Endothelial cell of umbilical vein (primary cell): ENCODE results near the gene RAPH1. TPM values are rescaled to one million over a fixed set of nuclear protein-coding genes. Genes with fewer than 3 reads are reported as not detected.

Experiments
- BruUV-seq: library from RNA; stranded (reverse); fragments of 400-500 nt; replicated peaks from 2 replicates; lab custom pipeline; 2021; lab: Mats Ljungman, UMichigan
- CTCF ChIA-PET: fragments of 300-600, 350-600 bp; sonication (Branson Sonifier 250); formaldehyde crosslinking; loops from one replicate; lab custom pipeline; 2021; ENCODE audit warnings: antibody characterized with exemption, inconsistent platforms; lab: Charles Lee
- POLR2A ChIA-PET: fragments of 300-600, 350-600 bp; sonication (Branson Sonifier 250); formaldehyde crosslinking; loops from one replicate; lab custom pipeline; 2021; ENCODE audit warnings: antibody characterized with exemption, inconsistent platforms; lab: Charles Lee
- DNase-seq: peaks from one replicate; pipeline ENCODE4 v3.0.0-alpha.2; 2011; ENCODE audit warnings: low read depth, low spot score
- FAIRE-seq: peaks from 2 replicates; lab custom pipeline; 2011; peaks lifted over from hg19 to GRCh38; lab: Jason Lieb, UNC
- H2AFZ ChIP-seq: 2 replicates; pipeline ENCODE4 v1.6.0; 2012; ENCODE audit warnings: low read depth, low read length, control low read depth, inconsistent platforms
- H3K27ac ChIP-seq: 2 replicates; pipeline ENCODE4 v1.5.1; 2011; ENCODE audit warnings: low read depth, mild to moderate bottlenecking, control low read depth, low read length, moderate library complexity; ENCODE audit not compliant: insufficient read depth
- H3K27me3 ChIP-seq, 2 experiments: 2 replicates each; pipeline versions ENCODE4 v1.6.0 to v1.6.1; 2011; ENCODE audit warnings: low read length in 2 of 2, mixed read lengths in 1 of 2; ENCODE audit not compliant: control insufficient read depth in 2 of 2, insufficient read depth in 2 of 2
- H3K36me3 ChIP-seq, 2 experiments: 2 replicates in 1 of 2; 3 replicates in 1 of 2; pipeline ENCODE4 v1.5.1; 2011; ENCODE audit warnings: low read length in 2 of 2, mild to moderate bottlenecking in 1 of 2, moderate library complexity in 1 of 2; ENCODE audit not compliant: control insufficient read depth in 2 of 2, insufficient read depth in 2 of 2; ENCODE audit errors: extremely low read depth in 1 of 2
- H3K4me1 ChIP-seq: 3 replicates; pipeline ENCODE4 v1.5.1; 2011; ENCODE audit warnings: mild to moderate bottlenecking, low read length; ENCODE audit not compliant: control insufficient read depth, insufficient read depth; ENCODE audit errors: extremely low read depth
- H3K4me2 ChIP-seq: 2 replicates; pipeline ENCODE4 v1.6.1; 2011; ENCODE audit warnings: low read length, control low read depth, mixed read lengths; ENCODE audit not compliant: insufficient read depth
- H3K4me3 ChIP-seq, 3 experiments: fragments of 200-600 bp in 1 of 3; sonication (generic), shearing (Covaris generic) in 1 of 3; replicated peaks in 1 of 3; 2 replicates each; pipeline ENCODE4 v1.5.1; 2011 to 2016; ENCODE audit warnings: control low read depth in 3 of 3, low read length in 3 of 3, mild to moderate bottlenecking in 2 of 3, inconsistent platforms in 1 of 3, low read depth in 1 of 3, moderate library complexity in 1 of 3; ENCODE audit not compliant: insufficient read depth in 1 of 3
- H3K79me2 ChIP-seq: 2 replicates; pipeline ENCODE4 v1.6.0; 2012; ENCODE audit warnings: low read length, inconsistent platforms; ENCODE audit not compliant: control insufficient read depth, insufficient read depth
- H3K9ac ChIP-seq: replicated peaks from 2 replicates; pipeline ENCODE3; 2011; ENCODE audit warnings: low read length, control low read depth; ENCODE audit not compliant: insufficient read depth; ENCODE audit errors: extremely low read depth
- H3K9me1 ChIP-seq: replicated peaks from 3 replicates; pipeline ENCODE4 v1.6.0; 2011; ENCODE audit warnings: mild to moderate bottlenecking, low read length; ENCODE audit not compliant: control insufficient read depth, insufficient read depth; ENCODE audit errors: extremely low read depth
- H3K9me3 ChIP-seq: replicated peaks from 2 replicates; pipeline ENCODE4 v1.5.1; 2012; ENCODE audit warnings: low read length, inconsistent platforms; ENCODE audit not compliant: control insufficient read depth, insufficient read depth
- H4K20me1 ChIP-seq: replicated peaks from 2 replicates; pipeline ENCODE3; 2011; ENCODE audit warnings: mild to moderate bottlenecking, low read length; ENCODE audit not compliant: control insufficient read depth, insufficient read depth; ENCODE audit errors: extremely low read depth
- CTCF ChIP-seq, 2 donors: IDR thresholded peaks; 1 replicate in 1 of 2; 2 replicates in 1 of 2; pipeline ENCODE4 v1.5.1; 2011; ENCODE audit warnings: low read length in 2 of 2, mild to moderate bottlenecking in 2 of 2, moderate library complexity in 2 of 2, control low read depth in 1 of 2, inconsistent platforms in 1 of 2, low read depth in 1 of 2; ENCODE audit not compliant: insufficient read depth in 1 of 2; ENCODE audit errors: extremely low read depth in 1 of 2
- EZH2 ChIP-seq: IDR thresholded peaks from 2 replicates; pipeline ENCODE4 v1.6.1; 2012; ENCODE audit warnings: borderline replicate concordance, low read depth, mild to moderate bottlenecking, moderate library complexity, low read length, inconsistent platforms; ENCODE audit not compliant: severe bottlenecking
- FOS ChIP-seq: IDR thresholded peaks from 2 replicates; pipeline ENCODE4 v1.6.1; 2011; ENCODE audit warnings: mild to moderate bottlenecking, low read length, moderate library complexity, borderline replicate concordance; ENCODE audit not compliant: insufficient read depth
- GATA2 ChIP-seq: IDR thresholded peaks from 2 replicates; pipeline ENCODE4 v1.7.0; 2011; ENCODE audit warnings: low read depth, mild to moderate bottlenecking, moderate library complexity, mixed read lengths, low read length; ENCODE audit not compliant: insufficient read length, insufficient read depth
- JUN ChIP-seq: IDR thresholded peaks from 2 replicates; pipeline ENCODE4 v1.6.1; 2011; ENCODE audit warnings: borderline replicate concordance, low read depth; ENCODE audit not compliant: insufficient read length, insufficient read depth
- MAX ChIP-seq: IDR thresholded peaks from 2 replicates; pipeline ENCODE4 v1.6.1; 2011; ENCODE audit not compliant: insufficient read depth, insufficient read length
- MYC ChIP-seq: IDR thresholded peaks from one replicate; pipeline ENCODE4 v1.6.1; 2011; ENCODE audit warnings: mild to moderate bottlenecking, low read depth, low read length
- POLR2A ChIP-seq: IDR thresholded peaks from 2 replicates; pipeline ENCODE4 v1.6.1; 2012; ENCODE audit warnings: low read depth, mild to moderate bottlenecking, control low read depth, low read length
- POLR2AphosphoS5 ChIP-seq: IDR thresholded peaks from 2 replicates; pipeline ENCODE4 v1.6.1; 2012; ENCODE audit warnings: low read depth, mild to moderate bottlenecking, control low read depth, low read length, moderate library complexity; ENCODE audit not compliant: insufficient read depth
- dilution Hi-C: fragments of 300-500 bp; cut with MboI; formaldehyde crosslinking; loops from one replicate; pipeline ENCODE4 v1.15.0; 2019; ENCODE audit warnings: low sequenced_read_pairs; ENCODE audit not compliant: extremely low pct_ligation_motif_present
- intact Hi-C: fragments of 100-400 bp; cut with micrococcal nuclease; formaldehyde crosslinking; loops from one replicate; pipeline ENCODE4 v1.10.0; 2022
- polyA plus RNA-seq, 4 experiments: library from polyadenylated mRNA; depleted of rRNA in 3 of 4; stranded (reverse) in 3 of 4; unstranded in 1 of 4; fragments of >200 nt; gene quantifications; 2 replicates each; pipeline versions ENCODE4 v1.2.1 to v1.2.3, GENCODE V29; 2011 to 2012; ENCODE audit warnings: missing spikeins in 1 of 4
- total RNA-seq: library from RNA; stranded (reverse); gene quantifications from 2 replicates; pipeline ENCODE4 v1.2.3, GENCODE V29; 2021

Gene RAPH1
- total and polyA plus RNA-seq, 2 donors (not counting 3 experiments of a cell fraction or from before 2014, with no cell fraction given), result 5.1 to 59.5 TPM

- dilution Hi-C loops, result no loop called here
- no peak for FAIRE-seq
Observed at GRCh38 chr2:203559641-203560040, 24.5 kb upstream of the RAPH1 start.

More at GRCh38 chr2:203559641-203560040, 24.5 kb upstream of the RAPH1 start:
- intact Hi-C loops, result no loop called here
- Histone ChIP-seq H3K4me1 (no peaks in the 10 kb centered on the region), H3K27me3 (no peaks in the 10 kb centered on the region), H3K4me3 (no peak overlapping the region), H3K9me1 (no peaks in the 10 kb centered on the region), H4K20me1 (no peaks in the 10 kb centered on the region), H3K36me3 (no peaks in the 10 kb centered on the region), H3K27ac (no peak overlapping the region), H3K9me3 (no peaks in the 10 kb centered on the region), H3K4me2 (no peak overlapping the region), H3K79me2 (no peaks in the 10 kb centered on the region), H2AFZ (no peak overlapping the region), H3K9ac (no peak overlapping the region)
- no peak for TF ChIP-seq EZH2
- TF ChIP-seq JUN, result no peak
- TF ChIP-seq POLR2A, result no peak
- TF ChIP-seq CTCF (IDR thresholded peaks at IDR 0.05; ENCODE audit: extremely low read depth in 1 of 2, insufficient read depth in 1 of 2, low read depth in 1 of 2, low read length in 2 of 2), result no peak
- TF ChIP-seq POLR2AphosphoS5, result no peak
- TF ChIP-seq GATA2, result no peak
- no peak for TF ChIP-seq FOS
- no peak for TF ChIP-seq MAX
- no peak for TF ChIP-seq MYC
- POLR2A ChIA-PET, result no interaction called here
- BruUV-seq, result no TSS peak
- no peak for DNase-seq
- CTCF ChIA-PET, result no interaction called here
